Left renal pelvis (tissue), 4 donors: Measurements from ENCODE around the gene AANAT. TPM values are rescaled to one million over a fixed set of nuclear protein-coding genes. Genes with fewer than 3 reads are reported as not detected.

ENCODE experiments used
- DNase-seq, 4 donors: peaks; one replicate each; pipeline ENCODE4 v3.0.0-alpha.2; 2013; ENCODE audit warnings: low read depth in 4 of 4, low spot score in 3 of 4
- polyA plus RNA-seq, 4 donors: library from polyadenylated mRNA; unstranded; fragments of 120-200 nt; gene quantifications; one replicate each; pipeline ENCODE4 v1.2.1, GENCODE V29; 2013; ENCODE audit not compliant: insufficient read length in 4 of 4

The AANAT gene
- polyA plus RNA-seq, 4 donors, result 0.21 to 0.23 (median 0.22) TPM; not detected in 1

DNA sequence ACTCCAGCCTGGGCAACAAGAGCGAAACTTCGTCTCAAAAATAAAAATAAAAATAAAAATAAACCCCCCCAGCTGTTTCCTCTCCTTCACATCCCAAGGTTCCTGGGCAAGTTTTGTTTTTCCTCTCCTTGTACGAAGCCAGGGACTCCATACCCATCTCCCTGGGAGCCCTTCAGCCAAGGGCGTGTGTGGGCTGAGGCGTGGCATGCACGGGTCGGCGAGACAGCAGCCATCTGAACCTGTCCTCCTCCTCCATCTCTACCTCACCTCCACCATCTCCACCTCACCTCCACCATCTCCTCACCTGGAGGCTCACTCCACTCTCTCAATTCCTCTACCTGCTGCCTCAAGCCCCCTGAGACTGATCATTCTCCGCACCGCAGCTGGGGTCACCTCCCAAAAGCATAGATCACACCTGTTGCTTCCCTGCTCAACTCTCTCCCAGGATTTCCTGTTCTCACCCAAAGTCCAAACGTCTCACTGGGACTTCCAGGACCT lies 16.9 kb downstream of the AANAT start:
- DNase-seq, result no peak

DNA sequence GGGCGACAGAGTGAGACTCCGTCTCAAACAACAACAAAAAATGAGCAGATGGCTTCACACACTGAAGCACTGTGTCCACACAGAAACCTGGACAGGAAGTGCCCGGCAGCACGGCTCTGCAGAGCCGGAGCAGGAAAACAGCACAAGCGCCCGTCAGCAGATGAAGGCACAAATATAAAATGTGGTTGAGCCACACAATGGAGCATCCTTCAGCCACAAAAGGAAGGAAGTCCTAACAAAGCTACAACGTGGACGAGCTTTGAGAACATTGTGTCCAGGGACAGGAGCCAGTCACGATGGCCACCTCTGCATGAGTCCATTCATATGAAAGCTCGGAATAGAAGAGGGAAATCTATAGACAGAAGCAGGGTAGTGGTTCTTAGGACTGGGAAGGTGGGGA lies 18.2 kb downstream of the AANAT start:
- DNase-seq, result no peak

DNA sequence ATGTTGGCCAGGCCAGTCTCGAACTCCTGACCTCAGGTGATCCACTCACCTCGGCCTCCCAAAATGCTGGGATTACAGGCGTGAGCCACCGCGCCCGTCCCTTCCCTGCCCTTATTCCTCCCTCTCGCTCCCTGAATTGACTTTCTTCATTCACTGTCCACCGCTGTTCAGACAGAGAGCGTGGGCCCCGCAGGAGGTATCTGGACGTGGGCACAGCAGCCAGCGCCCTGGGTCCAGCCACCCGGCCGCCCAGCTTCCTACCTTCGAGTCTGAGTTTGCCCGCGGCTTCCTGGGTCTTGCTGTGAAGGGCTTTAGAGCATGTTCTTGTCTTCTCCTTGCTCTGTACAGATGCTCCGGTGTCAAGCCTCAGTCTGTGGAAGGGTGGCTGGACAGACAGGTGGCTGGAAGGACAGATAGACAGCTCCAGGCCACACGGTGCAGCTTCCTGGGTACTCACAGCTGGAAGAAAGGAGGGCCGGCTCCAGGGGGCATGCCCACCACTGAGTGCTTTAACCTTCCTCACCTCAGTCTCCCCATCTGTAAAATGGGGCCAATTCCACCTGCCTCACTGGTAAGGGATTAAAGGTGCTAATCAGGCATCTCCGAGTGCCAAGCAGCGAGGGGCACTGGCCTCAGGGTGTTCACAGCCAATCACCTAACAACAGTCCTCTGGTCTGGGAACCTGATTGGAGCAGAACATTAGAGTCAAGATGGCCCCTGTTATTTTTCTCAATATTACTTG lies 20.2 kb downstream of the AANAT start:
- DNase-seq, result no peak

DNA sequence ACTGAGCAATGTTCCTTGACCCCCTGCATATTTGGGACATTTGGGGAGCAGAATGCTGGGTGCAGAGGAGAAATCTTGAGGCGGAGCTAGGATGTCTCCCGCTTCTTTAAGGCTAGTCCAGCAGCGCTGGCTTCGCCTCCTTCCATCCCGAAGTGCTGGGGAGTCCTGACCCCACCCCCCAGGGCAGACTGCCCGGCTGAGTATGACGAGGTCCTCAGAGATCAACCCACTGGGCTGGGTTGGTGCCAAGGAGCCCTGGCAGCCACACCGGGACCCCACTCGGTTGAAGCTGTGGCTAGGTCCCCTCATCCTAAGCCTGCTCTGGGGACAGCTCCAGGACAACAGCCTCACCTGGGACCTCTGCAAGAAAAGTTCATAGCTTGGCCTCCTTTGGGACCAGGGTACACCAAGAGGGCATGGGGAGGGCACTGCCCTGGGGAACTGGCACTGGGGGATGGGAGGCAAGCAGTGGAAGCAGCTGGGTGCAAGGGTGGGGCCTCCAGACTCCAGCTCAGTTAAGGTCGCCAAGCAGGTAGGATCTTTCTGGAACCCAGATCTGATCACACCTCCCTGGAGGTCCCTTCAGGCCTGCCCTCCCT lies 22.8 kb downstream of the AANAT start:
- DNase-seq, result no peak

DNA sequence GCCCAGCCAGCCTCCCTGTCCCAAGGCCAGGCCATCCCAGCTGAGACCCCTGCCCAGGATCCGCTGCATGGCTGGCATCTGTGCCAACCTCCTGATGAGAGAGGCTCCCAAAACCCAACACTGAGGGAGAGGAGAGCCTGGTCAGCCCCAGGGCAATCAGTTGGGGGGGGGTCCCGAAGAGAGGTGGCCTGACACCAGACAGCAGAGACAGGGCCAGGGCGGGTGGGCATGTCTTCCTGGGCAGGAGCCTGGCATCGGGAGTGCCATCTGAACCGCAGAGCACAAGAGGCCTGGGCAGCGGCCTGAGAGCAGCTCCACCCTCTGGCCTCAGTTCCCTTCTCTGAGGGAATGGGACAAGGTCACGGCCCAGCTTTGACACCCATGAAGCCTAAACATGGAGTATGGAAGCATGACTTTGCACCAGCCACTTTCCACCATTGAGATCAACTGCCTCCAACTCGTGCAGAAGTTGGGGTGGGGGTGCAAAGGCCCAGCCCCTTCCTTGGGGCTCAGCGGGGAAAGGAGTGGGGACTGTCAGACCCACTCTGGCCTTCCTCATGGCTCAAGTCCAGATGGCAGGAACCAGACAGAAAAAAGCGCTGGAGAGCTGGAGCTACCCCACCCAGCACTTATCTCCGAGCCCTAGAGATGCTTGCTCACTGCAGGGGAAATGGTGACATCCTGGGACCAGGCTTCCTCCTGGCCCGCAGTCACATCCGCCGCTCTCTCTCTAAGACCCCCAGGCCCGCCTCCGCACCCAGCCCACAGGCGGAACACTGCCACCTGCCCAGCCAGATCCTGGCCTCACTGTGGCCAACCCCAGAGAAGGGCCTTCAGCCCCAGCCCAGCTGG lies 24.1 kb downstream of the AANAT start:
- DNase-seq, result no peak

GRCh38 chr17:76492123-76492988 lies 25.0 kb downstream of the AANAT start:
- no peak for DNase-seq

- DNase-seq, result no peak
These were observed 25.6 kb downstream of the AANAT start for GRCh38 chr17:76492989-76493501.

GRCh38 chr17:76493505-76494167 lies 26.2 kb downstream of the AANAT start:
- DNase-seq, result no peak

DNA sequence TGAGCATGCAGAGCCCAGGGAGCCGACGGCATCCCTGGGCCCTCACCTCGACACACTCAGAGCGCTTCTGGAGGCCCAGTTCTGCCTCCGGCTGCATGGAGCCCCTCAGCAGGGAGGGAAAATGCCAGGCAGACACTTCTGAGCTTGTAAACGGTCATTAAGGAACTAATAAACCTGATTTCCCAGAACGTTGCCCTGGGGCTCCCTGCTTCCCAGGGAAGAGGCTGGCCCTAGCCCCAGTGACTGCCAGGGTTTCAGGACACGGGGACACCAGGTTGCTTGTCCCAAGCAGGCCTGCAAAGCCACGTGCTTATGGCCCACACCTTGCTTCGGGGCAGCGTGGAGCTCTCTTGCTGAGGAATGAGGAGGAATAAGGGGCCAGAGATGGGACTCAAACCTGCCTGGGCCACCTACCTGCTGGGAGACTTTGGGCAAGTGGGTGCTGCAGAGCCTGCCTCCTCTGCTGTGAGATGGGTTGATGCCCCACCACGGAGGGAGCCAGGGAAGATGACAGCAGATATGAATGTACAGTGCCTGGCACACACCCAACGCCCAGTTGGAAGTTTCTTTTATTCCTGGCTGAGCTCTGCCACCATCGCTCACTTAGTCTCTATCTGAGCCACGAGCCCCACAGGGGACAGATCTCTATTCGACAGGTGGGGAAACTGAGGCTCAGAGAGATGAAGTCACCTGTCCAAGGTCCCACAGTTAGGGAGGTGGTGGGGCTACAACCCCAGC lies 28.4 kb downstream of the AANAT start:
- DNase-seq, result no peak

GRCh38 chr17:76496464-76496863 lies 29.1 kb downstream of the AANAT start:
- DNase-seq, result no peak

DNA sequence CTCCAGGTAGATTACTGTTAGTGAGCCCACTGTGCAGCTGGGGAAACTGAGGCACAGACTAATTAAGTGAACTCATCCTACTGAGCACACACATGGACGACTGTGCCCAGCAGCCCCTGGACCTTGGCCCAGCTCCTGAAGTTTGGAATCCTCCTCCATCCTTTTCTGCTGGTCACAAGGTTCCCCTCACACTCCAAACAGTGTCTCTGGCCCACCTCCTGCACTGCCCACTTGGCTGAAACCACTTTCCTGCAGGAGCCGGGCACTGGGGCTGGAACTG lies 30.2 kb downstream of the AANAT start:
- DNase-seq, result no peak

DNA sequence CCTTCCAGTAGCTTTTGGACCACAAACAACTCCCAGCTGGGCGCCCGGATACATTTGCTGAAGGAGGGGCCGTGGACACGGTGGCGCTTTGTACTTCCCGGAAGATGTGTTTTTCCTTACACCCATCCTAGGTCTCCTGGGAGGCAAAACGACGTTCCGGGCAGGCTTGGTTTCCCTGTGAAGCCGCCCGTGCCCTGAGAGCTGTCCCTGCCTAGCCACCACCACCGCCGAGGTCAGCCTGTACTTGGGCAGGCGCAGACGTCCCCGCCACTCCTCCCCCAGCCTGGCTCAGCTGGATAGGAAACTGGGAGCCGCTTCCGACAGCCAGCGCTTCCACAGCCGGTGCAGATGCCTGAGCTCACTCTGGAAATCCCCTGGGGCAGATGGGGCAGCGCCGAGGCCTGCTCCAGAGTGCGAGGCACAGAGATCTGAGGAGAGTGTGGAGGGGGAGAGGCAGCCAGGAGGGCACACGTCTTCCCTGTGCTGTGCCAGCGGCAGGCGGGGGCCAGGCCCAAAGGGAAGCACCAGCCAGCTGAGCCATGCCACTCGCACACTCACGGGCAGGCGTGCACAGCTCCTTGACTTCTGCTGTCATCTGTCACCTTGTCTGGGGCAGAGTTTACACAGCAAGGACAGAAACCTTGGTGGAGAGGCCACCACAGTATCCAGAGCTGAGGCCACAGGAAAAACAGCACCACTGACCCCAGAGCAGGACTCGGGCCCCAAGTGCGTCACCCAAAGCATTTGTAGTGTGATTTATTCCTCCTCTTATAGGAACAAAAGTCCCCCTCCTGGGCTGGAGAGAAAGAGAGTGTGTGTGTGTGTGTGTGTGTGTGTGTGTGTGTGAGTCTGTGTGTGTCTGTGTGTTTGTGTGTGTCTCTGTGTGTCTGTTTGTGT lies 30.8 kb downstream of the AANAT start:
- DNase-seq, result no peak

GRCh38 chr17:76498876-76499251 lies 31.5 kb downstream of the AANAT start:
- no peak for DNase-seq

DNA sequence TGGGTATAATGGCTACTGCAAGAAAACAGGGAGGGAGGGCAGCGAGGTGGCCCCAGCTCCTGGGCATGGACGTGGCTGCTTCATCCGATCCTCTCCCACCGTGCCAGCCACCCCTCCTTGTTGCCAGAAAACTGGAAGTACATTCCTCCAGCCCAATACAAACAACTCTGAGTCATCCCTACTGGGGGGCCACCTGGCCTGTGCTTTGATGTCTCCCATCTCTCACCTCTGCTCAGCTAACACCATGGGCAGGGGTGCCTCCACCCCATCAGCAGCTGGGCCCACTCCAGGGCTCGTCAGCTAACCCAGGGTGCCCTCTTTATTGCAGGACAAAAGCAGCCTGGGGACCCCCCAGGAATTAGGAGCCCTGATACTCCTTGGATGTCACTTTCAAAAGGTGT lies 31.9 kb downstream of the AANAT start:
- no peak for DNase-seq

DNA sequence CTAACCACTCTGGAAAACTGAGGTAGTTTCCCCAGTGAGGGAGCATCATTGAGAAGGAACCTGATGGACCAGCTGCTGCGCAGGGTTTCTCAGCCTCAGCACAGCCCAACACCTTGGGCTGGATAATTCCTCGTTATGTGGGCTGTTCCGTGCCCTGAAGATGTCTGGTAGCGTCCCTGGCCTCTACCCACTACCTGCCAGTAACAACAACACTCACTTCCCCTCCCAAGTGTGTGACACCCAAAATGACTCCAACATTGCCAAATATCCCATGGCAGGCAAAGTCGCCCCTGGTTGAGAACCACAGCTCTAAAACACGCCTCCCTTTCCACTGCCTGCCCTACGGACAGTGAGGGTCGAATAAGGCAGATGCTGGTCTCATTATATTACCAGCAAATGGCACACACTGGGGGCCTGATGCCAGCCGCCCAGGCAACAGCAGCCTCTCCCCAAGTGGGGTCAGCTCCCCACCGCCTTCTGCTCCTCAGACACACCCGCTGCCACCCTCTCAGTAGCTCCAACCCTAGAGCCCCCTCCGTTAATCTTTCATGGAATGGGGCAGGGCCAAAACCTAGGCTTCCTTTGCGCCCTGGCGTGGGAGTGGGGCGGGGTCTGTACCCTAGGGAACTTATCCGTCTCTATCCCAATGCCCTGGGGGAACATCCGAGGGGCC lies 32.8 kb downstream of the AANAT start:
- DNase-seq, result no peak

DNA sequence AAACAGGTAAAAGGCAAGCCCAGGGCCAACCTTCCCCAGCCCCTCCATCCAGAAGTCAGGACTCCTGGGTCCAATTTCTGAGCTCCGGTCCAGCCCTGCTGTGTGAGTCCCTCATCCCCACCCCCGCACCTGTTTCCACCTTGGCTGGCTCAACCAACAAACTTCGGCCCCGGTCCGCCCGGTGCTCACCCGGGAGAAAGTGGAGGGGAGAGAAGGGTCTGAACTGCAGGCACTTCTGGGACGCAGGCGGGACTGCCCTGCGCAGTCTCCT lies 33.3 kb downstream of the AANAT start:
- no peak for DNase-seq

DNA sequence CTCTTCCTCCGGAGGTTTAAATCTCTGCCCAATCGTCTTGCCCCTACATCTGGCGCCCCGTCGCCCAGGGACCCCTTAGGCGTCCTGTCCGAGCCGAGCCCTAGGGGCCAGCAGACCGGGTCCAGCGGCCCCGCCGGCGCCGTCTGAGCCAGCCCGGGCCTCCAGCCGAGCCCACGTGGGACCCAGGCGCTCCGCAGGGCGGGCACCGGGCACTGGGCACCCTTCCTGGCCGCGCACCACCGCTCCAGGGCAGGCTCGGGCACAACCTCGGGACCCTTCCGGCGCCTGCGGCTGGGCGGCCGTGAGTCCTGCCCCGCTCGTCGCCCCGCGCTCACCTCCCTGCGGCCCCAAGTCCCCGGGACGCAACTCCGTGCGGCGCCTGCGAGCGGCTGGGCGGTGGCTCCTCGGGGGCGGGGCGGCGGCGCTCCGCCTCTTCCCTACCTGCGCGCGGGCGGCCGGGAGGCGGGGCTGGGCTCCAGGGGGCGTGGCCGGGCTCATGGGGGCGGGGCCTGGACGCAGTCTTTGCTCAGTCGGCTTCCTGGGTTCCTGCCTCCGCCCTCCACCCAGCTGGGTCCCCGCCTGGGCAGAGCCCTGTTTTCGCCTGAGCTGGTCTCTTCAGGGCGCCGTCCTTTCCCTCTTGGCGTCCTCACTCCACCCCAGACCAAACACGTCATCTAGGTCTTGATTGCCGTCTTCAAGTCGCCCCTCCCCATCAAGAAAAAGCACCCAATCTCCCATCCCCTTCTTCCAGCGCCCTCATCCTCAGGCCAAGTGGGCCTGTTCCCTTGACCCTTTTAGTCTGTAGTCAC lies 33.8 kb downstream of the AANAT start, which contains the start of gene RHBDF2:
TSS of gene RHBDF2 (minus strand) at position 406 of the 809 bp plus-strand sequence. CDS start 19,899 bp downstream, outside the sequence.
- no peak for DNase-seq
